ENCODE results near the gene SAE1. TPM values are rescaled to one million over a fixed set of nuclear protein-coding genes. Genes with fewer than 3 reads are reported as not detected.

The SAE1 gene
- total RNA-seq, 1 experiment from 2014 or later: 140 TPM

- POLR2A ChIA-PET: no interaction called here
Observed at GRCh38 chr19:47097396-47098201, 33.0 kb upstream of the SAE1 start.

GRCh38 chr19:47098608-47099007, 32.0 kb upstream of the SAE1 start:
- intact Hi-C loops (cut with micrococcal nuclease; ENCODE audit: unreplicated experiment): no loop called here
- no peak overlapping the region for H3K4me3 ChIP-seq (ENCODE audit: low read depth in 2 of 2, low read length in 2 of 2)
- no peak for TF ChIP-seq POLR2AphosphoS5 (IDR thresholded peaks at IDR 0.05; ENCODE audit: low read depth, low read length)
- TF ChIP-seq, protein P1, sequence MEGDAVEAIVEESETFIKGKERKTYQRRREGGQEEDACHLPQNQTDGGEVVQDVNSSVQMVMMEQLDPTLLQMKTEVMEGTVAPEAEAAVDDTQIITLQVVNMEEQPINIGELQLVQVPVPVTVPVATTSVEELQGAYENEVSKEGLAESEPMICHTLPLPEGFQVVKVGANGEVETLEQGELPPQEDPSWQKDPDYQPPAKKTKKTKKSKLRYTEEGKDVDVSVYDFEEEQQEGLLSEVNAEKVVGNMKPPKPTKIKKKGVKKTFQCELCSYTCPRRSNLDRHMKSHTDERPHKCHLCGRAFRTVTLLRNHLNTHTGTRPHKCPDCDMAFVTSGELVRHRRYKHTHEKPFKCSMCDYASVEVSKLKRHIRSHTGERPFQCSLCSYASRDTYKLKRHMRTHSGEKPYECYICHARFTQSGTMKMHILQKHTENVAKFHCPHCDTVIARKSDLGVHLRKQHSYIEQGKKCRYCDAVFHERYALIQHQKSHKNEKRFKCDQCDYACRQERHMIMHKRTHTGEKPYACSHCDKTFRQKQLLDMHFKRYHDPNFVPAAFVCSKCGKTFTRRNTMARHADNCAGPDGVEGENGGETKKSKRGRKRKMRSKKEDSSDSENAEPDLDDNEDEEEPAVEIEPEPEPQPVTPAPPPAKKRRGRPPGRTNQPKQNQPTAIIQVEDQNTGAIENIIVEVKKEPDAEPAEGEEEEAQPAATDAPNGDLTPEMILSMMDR (IDR thresholded peaks at IDR 0.05): no peak
- no peak for TF ChIP-seq REST (IDR thresholded peaks at IDR 0.05; ENCODE audit: insufficient read depth in 1 of 2, low read depth in 2 of 2, low read length in 1 of 2)
- no peak for TF ChIP-seq TCF7L2 (IDR thresholded peaks at IDR 0.05; ENCODE audit: low read depth, low read length)
- TF ChIP-seq SIN3A (IDR thresholded peaks at IDR 0.05; ENCODE audit: borderline replicate concordance, insufficient read depth, low read depth, low read length): no peak
- CTCF ChIA-PET: no interaction called here
- no peaks in the 10 kb centered on the region for H3K9me3 ChIP-seq (ENCODE audit: control insufficient read depth, insufficient read depth, low read depth, low read length)
- POLR2A ChIA-PET: interaction anchor here (0.6 kb wide), 1 partner anchor 21 kb away, joined by 5 read pairs; no protein-coding TSS in a partner anchor
- H3K27ac ChIP-seq (ENCODE audit: low read length): no peak overlapping the region
- peaks cover 3% of the 10 kb centered on the region; the same call in 1 of the 2 replicates for H3K4me1 ChIP-seq (ENCODE audit: control insufficient read depth, insufficient read depth, low read length)
- in situ Hi-C loops (cut with HindIII; ENCODE audit: low pct_unique_long_range_greater_than_20kb, low sequenced_read_pairs): no loop called here
- no TSS peak for BruUV-seq (replicated peaks)
- no peaks in the 10 kb centered on the region for H3K27me3 ChIP-seq (ENCODE audit: control insufficient read depth, insufficient read depth, low read length)
- no peak for DNase-seq (ENCODE audit: low read depth, low spot score)
- no peak for ATAC-seq
- no peaks in the 10 kb centered on the region for H3K36me3 ChIP-seq (ENCODE audit: control insufficient read depth, insufficient read depth, low read length)

More at GRCh38 chr19:47097396-47098201, 33.0 kb upstream of the SAE1 start:
- CTCF ChIA-PET: no interaction called here
- Histone ChIP-seq H3K4me1 (ENCODE audit: control insufficient read depth, insufficient read depth, low read length) (peaks cover 3% of the 10 kb centered on the region; the same call in 1 of the 2 replicates), H3K4me3 (ENCODE audit: low read depth in 2 of 2, low read length in 2 of 2) (no peak overlapping the region), H3K9me3 (ENCODE audit: control insufficient read depth, insufficient read depth, low read depth, low read length) (no peaks in the 10 kb centered on the region), H3K27me3 (ENCODE audit: control insufficient read depth, insufficient read depth, low read length) (no peaks in the 10 kb centered on the region), H3K27ac (ENCODE audit: low read length) (0 out of 2 replicates have a peak overlapping the region, but pooled peaks have one; percentile 15), H3K36me3 (ENCODE audit: control insufficient read depth, insufficient read depth, low read length) (no peaks in the 10 kb centered on the region; the same call in 1 of the 2 replicates)
- DNase-seq (ENCODE audit: low read depth, low spot score) (no peak), ATAC-seq (no peak)
- TF ChIP-seq SIN3A (IDR thresholded peaks at IDR 0.05; ENCODE audit: borderline replicate concordance, insufficient read depth, low read depth, low read length): no peak
- TF ChIP-seq REST (IDR thresholded peaks at IDR 0.05; ENCODE audit: insufficient read depth in 1 of 2, low read depth in 2 of 2, low read length in 1 of 2): no peak
- no peak for TF ChIP-seq TCF7L2 (IDR thresholded peaks at IDR 0.05; ENCODE audit: low read depth, low read length)
- TF ChIP-seq, protein P1 (IDR thresholded peaks at IDR 0.05): no peak
- no peak for TF ChIP-seq POLR2AphosphoS5 (IDR thresholded peaks at IDR 0.05; ENCODE audit: low read depth, low read length)
- in situ Hi-C loops (cut with HindIII; ENCODE audit: low pct_unique_long_range_greater_than_20kb, low sequenced_read_pairs) (no loop called here), intact Hi-C loops (cut with micrococcal nuclease; ENCODE audit: unreplicated experiment) (no loop called here)
- BruUV-seq (replicated peaks): no TSS peak

Measured in Panc1 (cell line).